Measurements from ENCODE around the gene COX18. TPM values are rescaled to one million over a fixed set of nuclear protein-coding genes. Genes with fewer than 3 reads are reported as not detected.

Gene COX18
- total RNA-seq, 1 experiment from 2014 or later, result 20.5 TPM

- no peak for DNase-seq
- H3K9ac ChIP-seq (ENCODE audit: extremely low read depth, insufficient read length, low read length), result no peak overlapping the region
- no peaks in the 10 kb centered on the region for H4K20me1 ChIP-seq (ENCODE audit: control insufficient read depth, insufficient read depth, insufficient read length)
- no peak overlapping the region for H3T11ph ChIP-seq (ENCODE audit: low read length)
- no peak overlapping the region for H2BK12ac ChIP-seq (ENCODE audit: insufficient read length, low read depth, low read length)
- Mint-ChIP-seq H3K27ac (no peak overlapping the region), H3K9me3 (no peaks in the 10 kb centered on the region), H3K36me3 (ENCODE audit: insufficient read depth in 1 of 3, low read depth in 3 of 3) (no peaks in the 10 kb centered on the region), H3K27me3 (ENCODE audit: low read depth) (no peaks in the 10 kb centered on the region), H3K4me3 (no peak overlapping the region), H3K4me1 (0 out of 4 replicates have a peak, but pooled peaks cover 0 to 2% of the 10 kb centered on the region in 2 experiments)
- no peak overlapping the region for H4K91ac ChIP-seq (ENCODE audit: insufficient read length, low read depth, low read length)
- no peak overlapping the region for H3K14ac ChIP-seq (ENCODE audit: insufficient read depth, low read length)
- no peaks in the 10 kb centered on the region for H3K27me3 ChIP-seq (ENCODE audit: insufficient read depth, low read length)
- H2BK15ac ChIP-seq (ENCODE audit: low read depth, low read length), result no peak overlapping the region
- H4K5ac ChIP-seq (ENCODE audit: insufficient read length, low read depth, low read length), result no peak overlapping the region
- H2BK20ac ChIP-seq (ENCODE audit: low read depth, low read length, poor library complexity, severe bottlenecking), result no peak overlapping the region
- H3K27ac ChIP-seq (ENCODE audit: insufficient read length, low read depth, low read length), result no peak overlapping the region
- H3K4ac ChIP-seq (ENCODE audit: low read depth, low read length), result no peak overlapping the region
- H2BK120ac ChIP-seq (ENCODE audit: low read depth, low read length, poor library complexity, severe bottlenecking), result no peak overlapping the region
- H2AK5ac ChIP-seq (ENCODE audit: insufficient read length, low read length), result no peak overlapping the region
- H3K56ac ChIP-seq (ENCODE audit: insufficient read length, low read depth, low read length), result no peak overlapping the region
- H3K23ac ChIP-seq (ENCODE audit: insufficient read length, low read depth, low read length), result no peak overlapping the region
- H2BK5ac ChIP-seq (ENCODE audit: insufficient read length, low read length), result no peak overlapping the region
- H4K8ac ChIP-seq (replicated peaks; ENCODE audit: insufficient read length, low read depth, low read length), result no peak overlapping the region
- no peaks in the 10 kb centered on the region for H3K23me2 ChIP-seq (ENCODE audit: insufficient read length, low read depth, low read length, poor library complexity, severe bottlenecking)
- H2AFZ ChIP-seq (ENCODE audit: low read length), result no peak overlapping the region
- no peak overlapping the region for H3K18ac ChIP-seq (ENCODE audit: insufficient read length, low read depth, low read length)
- H3K79me2 ChIP-seq (ENCODE audit: insufficient read depth, low read length), result no peaks in the 10 kb centered on the region
- H3K79me1 ChIP-seq (ENCODE audit: insufficient read depth, low read depth, low read length, poor library complexity, severe bottlenecking), result no peaks in the 10 kb centered on the region
- TF ChIP-seq CTCF (conservative IDR thresholded peaks at IDR 0.05), result no peak
- H3K4me2 ChIP-seq (ENCODE audit: insufficient read depth, insufficient read length, low read length), result no peak overlapping the region
- H3K9me3 ChIP-seq (ENCODE audit: control insufficient read depth, low read depth, low read length), result no peaks in the 10 kb centered on the region
- no CpG with 5 or more reads among the region's 4 CpGs for WGBS (ENCODE audit: extremely low coverage, insufficient read length, low lambda C conversion rate)
- H3K4me1 ChIP-seq (ENCODE audit: insufficient read depth, low read length), result no peaks in the 10 kb centered on the region
Observed at GRCh38 chr4:73012673-73013072, 56.8 kb downstream of the COX18 start.
